GM18867 (cell line): ENCODE measurements around the gene PTH.

Experiments
- ATAC-seq: cut with Tn5 transposase; IDR thresholded peaks from one replicate; pipeline ENCODE4 v1.9.1; 2021; ENCODE audit warnings: mild to moderate bottlenecking, moderate library complexity; ENCODE audit not compliant: unreplicated experiment

The PTH gene

GRCh38 chr11:13495929-13496328 is at the start of gene PTH:
Gene PTH (minus strand): TSS chr11:13495997. CDS start chr11:13492855, 3,142 bp downstream.
- no peak for ATAC-seq

GRCh38 chr11:13538044-13538443 is 42.2 kb upstream of the PTH start:
- no peak for ATAC-seq

GRCh38 chr11:13535819-13536218 is 40.0 kb upstream of the PTH start:
- ATAC-seq = no peak

GRCh38 chr11:13534358-13534757 is 38.6 kb upstream of the PTH start:
- ATAC-seq = no peak

GRCh38 chr11:13525257-13525656 is 29.5 kb upstream of the PTH start:
- no peak for ATAC-seq

GRCh38 chr11:13503393-13503792 is 7.6 kb upstream of the PTH start:
- no peak for ATAC-seq

GRCh38 chr11:13502492-13502891 is 6.7 kb upstream of the PTH start:
- ATAC-seq = no peak

- ATAC-seq = no peak
Measured at GRCh38 chr11:13494051-13494450, 1.7 kb downstream of the PTH start.

- ATAC-seq = peak; percentile 68
Measured at GRCh38 chr11:13487661-13488030, 8.2 kb downstream of the PTH start.

GRCh38 chr11:13486926-13487660 is 8.7 kb downstream of the PTH start:
- peak; percentile 97 for ATAC-seq

- no peak for ATAC-seq
Measured at GRCh38 chr11:13480198-13480597, 15.6 kb downstream of the PTH start.

- ATAC-seq = no peak
Measured at GRCh38 chr11:13479688-13480087, 16.1 kb downstream of the PTH start.

- ATAC-seq = no peak
Measured at GRCh38 chr11:13475091-13475490, 20.7 kb downstream of the PTH start.

- ATAC-seq = no peak
Measured at GRCh38 chr11:13473013-13473722, 22.6 kb downstream of the PTH start.

GRCh38 chr11:13468750-13469149 is 27.0 kb downstream of the PTH start:
- no peak for ATAC-seq

GRCh38 chr11:13465909-13466371 is 29.9 kb downstream of the PTH start:
- no peak for ATAC-seq

GRCh38 chr11:13463779-13464290 is 32.0 kb downstream of the PTH start:
- no peak for ATAC-seq

GRCh38 chr11:13462901-13463778 is 32.7 kb downstream of the PTH start, which contains the start of gene BTBD10:
Gene BTBD10 (minus strand): TSS chr11:13463222. CDS start chr11:13445124, 18,098 bp downstream.
- peak; percentile 96 for ATAC-seq

GRCh38 chr11:13462311-13462900 is 33.4 kb downstream of the PTH start:
- ATAC-seq = peak; percentile 31

GRCh38 chr11:13461291-13461690 is 34.5 kb downstream of the PTH start:
- no peak for ATAC-seq
